HPDE6-E6E7 (cell line): ENCODE results near the gene SIRT2.

Experiments
- DNase-seq: peaks from one replicate; pipeline ENCODE4 v3.0.0; 2011; ENCODE audit warnings: missing footprints; ENCODE audit errors: extremely low spot score

The SIRT2 gene

GRCh38 chr19:38920602-38921419 is 21.4 kb upstream of the SIRT2 start:
- no peak for DNase-seq

GRCh38 chr19:38919837-38920601 is 20.6 kb upstream of the SIRT2 start:
- DNase-seq, result no peak

- DNase-seq, result no peak
Measured at GRCh38 chr19:38918526-38918925, 19.1 kb upstream of the SIRT2 start.

GRCh38 chr19:38917921-38918491 is 18.6 kb upstream of the SIRT2 start:
- DNase-seq, result peak; percentile 49

GRCh38 chr19:38917516-38917915 is 18.1 kb upstream of the SIRT2 start:
- no peak for DNase-seq

GRCh38 chr19:38915329-38916321 is 16.2 kb upstream of the SIRT2 start:
- no peak for DNase-seq

GRCh38 chr19:38913958-38914357 is 14.5 kb upstream of the SIRT2 start:
- DNase-seq, result no peak

GRCh38 chr19:38912600-38913514 is 13.4 kb upstream of the SIRT2 start:
- DNase-seq, result no peak

GRCh38 chr19:38911388-38912001 is 12.1 kb upstream of the SIRT2 start:
- DNase-seq, result no peak

GRCh38 chr19:38910488-38910887 is 11.1 kb upstream of the SIRT2 start:
- no peak for DNase-seq

- DNase-seq, result no peak
Measured at GRCh38 chr19:38908911-38909310, 9.5 kb upstream of the SIRT2 start.

GRCh38 chr19:38907670-38908069 is 8.3 kb upstream of the SIRT2 start:
- no peak for DNase-seq

- no peak for DNase-seq
Measured at GRCh38 chr19:38907227-38907626, 7.8 kb upstream of the SIRT2 start.

GRCh38 chr19:38905620-38906019 is 6.2 kb upstream of the SIRT2 start:
- DNase-seq, result no peak

GRCh38 chr19:38904581-38905539 is 5.4 kb upstream of the SIRT2 start:
- DNase-seq, result no peak

GRCh38 chr19:38901683-38902082 is 2.3 kb upstream of the SIRT2 start:
- DNase-seq, result no peak

GRCh38 chr19:38900743-38901190 is 1.3 kb upstream of the SIRT2 start:
- no peak for DNase-seq

GRCh38 chr19:38900202-38900629 is 798 bp upstream of the SIRT2 start:
- peak; percentile 58 for DNase-seq
